Aorta (tissue), 5 donors: Measurements from ENCODE around the gene PAK3. TPM values are rescaled to one million over a fixed set of nuclear protein-coding genes. Genes with fewer than 3 reads are reported as not detected.

Experiments
- ATAC-seq: fragments of 200-7000 bp; cut with Tn5 transposase; one replicate; pipeline ENCODE4 v1.9.1; 2022; ENCODE audit warnings: moderate library complexity; ENCODE audit not compliant: low FRiP score
- DNase-seq, 2 donors: peaks; one replicate each; pipeline ENCODE4 v3.0.0-alpha.2; 2020
- H3K27ac ChIP-seq, 2 donors: one replicate each; pipeline ENCODE4 v1.5.1; 2013; ENCODE audit warnings: low read length in 2 of 2, mild to moderate bottlenecking in 2 of 2, moderate library complexity in 2 of 2, control low read depth in 1 of 2, inconsistent platforms in 1 of 2, low read depth in 1 of 2
- H3K27me3 ChIP-seq, 2 donors: one replicate each; pipeline ENCODE4 v1.6.1; 2013; ENCODE audit warnings: control low read depth in 1 of 2, low read length in 1 of 2, mild to moderate bottlenecking in 1 of 2, moderate library complexity in 1 of 2; ENCODE audit not compliant: insufficient read depth in 2 of 2, control insufficient read depth in 1 of 2
- H3K36me3 ChIP-seq, 2 donors: one replicate each; pipeline ENCODE4 v1.6.1; 2013; ENCODE audit warnings: control low read depth in 1 of 2, low read length in 1 of 2, mild to moderate bottlenecking in 1 of 2; ENCODE audit not compliant: insufficient read depth in 2 of 2, control insufficient read depth in 1 of 2
- H3K4me1 ChIP-seq, 2 donors: one replicate each; pipeline ENCODE4 v1.6.1; 2013; ENCODE audit warnings: low read length in 2 of 2, control low read depth in 1 of 2, mild to moderate bottlenecking in 1 of 2, moderate library complexity in 1 of 2; ENCODE audit not compliant: insufficient read depth in 2 of 2, control insufficient read depth in 1 of 2
- H3K4me3 ChIP-seq, 2 donors: one replicate each; pipeline ENCODE4 v1.5.1; 2013; ENCODE audit warnings: low read length in 2 of 2, control low read depth in 1 of 2, mild to moderate bottlenecking in 1 of 2
- H3K9me3 ChIP-seq: one replicate; pipeline ENCODE4 v1.6.1; 2013; ENCODE audit warnings: mild to moderate bottlenecking, low read length; ENCODE audit not compliant: control insufficient read depth
- WGBS, 2 donors: extraction: QIAGEN DNeasy Blood & Tissue Kit; methylation state at CpG; one replicate each; pipeline ENCODE4 v1.1.7; 2013; 5-methylcytosine and 5-hydroxymethylcytosine counted together
- intact Hi-C, 2 donors: fragments of 100-400 bp; cut with DNase I; formaldehyde crosslinking; loops; one replicate each; pipeline versions ENCODE4 v1.14.2 to v1.15.0; 2022
- polyA plus RNA-seq, 2 donors: library from polyadenylated mRNA; stranded (reverse); fragments of 200-250 nt; gene quantifications; one replicate each; pipeline ENCODE4 v1.2.3, GENCODE V29; 2013
- total RNA-seq, 2 donors: library from RNA; stranded (reverse); fragmentation: NEBNext Ultra II Directional; extraction: Animal tissue kit (Norgen Biotek cat#: 25700); gene quantifications; one replicate each; pipeline ENCODE4 v1.2.1, GENCODE V29; 2021
- donor health status: healthy with polysubstance abuse.
- donor health status: Bipolar disorder and iron deficiency.
- donor health status: DM: no; HTN: no; CAD: no.
- donor health status: DM: no; HTN: no; CAD: no.
- donor health status: DM: yes; HTN: yes; CAD: no.

PAK3 gene
- total and polyA plus RNA-seq, 4 donors, result 0.50 to 24.5 (median 7.7) TPM

GRCh38 chrX:111159232-111159631 is 63.2 kb downstream of the PAK3 start:
- no peak for DNase-seq
- H3K9me3 ChIP-seq, result no peaks in the 10 kb centered on the region
- H3K27me3 ChIP-seq, result no peaks in the 10 kb centered on the region
- H3K4me3 ChIP-seq, result no peak overlapping the region
- no peak overlapping the region for H3K27ac ChIP-seq
- intact Hi-C loops, result loop anchor here in 1 of 2 donors (5.0 kb wide), 1 partner anchor 93 kb away; no protein-coding TSS in a partner anchor
- WGBS, 2 donors, result 71 to 83% methylated on average over 3 of the region's 3 CpGs
- no peaks in the 10 kb centered on the region for H3K4me1 ChIP-seq
- ATAC-seq, result no peak
- no peaks in the 10 kb centered on the region for H3K36me3 ChIP-seq

- Histone ChIP-seq H3K4me1 (no peaks in the 10 kb centered on the region), H3K27me3 (no peaks in the 10 kb centered on the region), H3K4me3 (no peak overlapping the region), H3K27ac (no peak overlapping the region), H3K9me3 (no peaks in the 10 kb centered on the region), H3K36me3 (no peaks in the 10 kb centered on the region)
- intact Hi-C loops, result loop anchor here in 1 of 2 donors (10.0 kb wide), 1 partner anchor 80 kb away; no protein-coding TSS in a partner anchor
- WGBS, 2 donors, result 11 to 27% methylated on average over 3 of the region's 3 CpGs
- ATAC-seq (no peak), DNase-seq (no peak)
These were observed 68.7 kb downstream of the PAK3 start for GRCh38 chrX:111164728-111165127.

- intact Hi-C loops, result loop anchor here in 1 of 2 donors (10.0 kb wide), 1 partner anchor 79 kb away; no protein-coding TSS in a partner anchor
- no peak for ATAC-seq
These were observed 69.9 kb downstream of the PAK3 start for GRCh38 chrX:111165902-111166301.

GRCh38 chrX:111167334-111167733 is 71.3 kb downstream of the PAK3 start:
- WGBS, 2 donors, result 64 to 87% methylated on average over 3 of the region's 3 CpGs
- intact Hi-C loops, result loop anchor here in 1 of 2 donors (10.0 kb wide), 1 partner anchor 77 kb away; no protein-coding TSS in a partner anchor

More at GRCh38 chrX:111165902-111166301, 69.9 kb downstream of the PAK3 start:
- no peaks in the 10 kb centered on the region for H3K4me1 ChIP-seq
- 14 to 32% methylated on average over 1 of the region's 1 CpG for WGBS, 2 donors
- no peaks in the 10 kb centered on the region for H3K36me3 ChIP-seq
- H3K27me3 ChIP-seq, result no peaks in the 10 kb centered on the region
- no peak overlapping the region for H3K4me3 ChIP-seq
- DNase-seq, result no peak
- no peak overlapping the region for H3K27ac ChIP-seq
- H3K9me3 ChIP-seq, result no peaks in the 10 kb centered on the region

GRCh38 chrX:111168314-111168713 is 72.3 kb downstream of the PAK3 start:
- Histone ChIP-seq H3K27ac (no peak overlapping the region), H3K27me3 (no peaks in the 10 kb centered on the region), H3K4me1 (no peaks in the 10 kb centered on the region), H3K36me3 (no peaks in the 10 kb centered on the region), H3K9me3 (no peaks in the 10 kb centered on the region), H3K4me3 (no peak overlapping the region)
- 58 to 86% methylated on average over 2 of the region's 2 CpGs for WGBS, 2 donors
- intact Hi-C loops, result loop anchor here in 1 of 2 donors (10.0 kb wide), 1 partner anchor 76 kb away; no protein-coding TSS in a partner anchor
- ATAC-seq, result no peak
- no peak for DNase-seq

More at GRCh38 chrX:111167334-111167733, 71.3 kb downstream of the PAK3 start:
- Histone ChIP-seq H3K4me3 (no peak overlapping the region), H3K9me3 (no peaks in the 10 kb centered on the region), H3K27ac (no peak overlapping the region), H3K4me1 (no peaks in the 10 kb centered on the region), H3K27me3 (no peaks in the 10 kb centered on the region), H3K36me3 (no peaks in the 10 kb centered on the region)
- no peak for DNase-seq
- ATAC-seq, result no peak

GRCh38 chrX:111169141-111169540 is 73.2 kb downstream of the PAK3 start:
- no peaks in the 10 kb centered on the region for H3K4me1 ChIP-seq
- 83 to 88% methylated on average over 2 of the region's 2 CpGs for WGBS, 2 donors

GRCh38 chrX:111170017-111170416 is 74.0 kb downstream of the PAK3 start:
- no peak overlapping the region for H3K27ac ChIP-seq
- intact Hi-C loops, result no loop called here
- no peaks in the 10 kb centered on the region for H3K27me3 ChIP-seq
- WGBS, 2 donors, result 31 to 81% methylated on average over 1 of the region's 1 CpG
- no peak for DNase-seq
- H3K36me3 ChIP-seq, result no peaks in the 10 kb centered on the region
- H3K4me1 ChIP-seq, result no peaks in the 10 kb centered on the region
- H3K9me3 ChIP-seq, result no peaks in the 10 kb centered on the region
- H3K4me3 ChIP-seq, result no peak overlapping the region
- ATAC-seq, result no peak

More at GRCh38 chrX:111169141-111169540, 73.2 kb downstream of the PAK3 start:
- Histone ChIP-seq H3K27me3 (no peaks in the 10 kb centered on the region), H3K4me3 (no peak overlapping the region), H3K9me3 (no peaks in the 10 kb centered on the region), H3K36me3 (no peaks in the 10 kb centered on the region), H3K27ac (no peak overlapping the region)
- ATAC-seq (no peak), DNase-seq (no peak)
- intact Hi-C loops, result loop anchor here in 1 of 2 donors (10.0 kb wide), 1 partner anchor 76 kb away; no protein-coding TSS in a partner anchor

GRCh38 chrX:111180750-111181240 is 84.8 kb downstream of the PAK3 start:
- Histone ChIP-seq H3K36me3 (no peaks in the 10 kb centered on the region), H3K4me1 (no peaks in the 10 kb centered on the region), H3K27me3 (no peaks in the 10 kb centered on the region), H3K4me3 (no peak overlapping the region), H3K27ac (no peak overlapping the region), H3K9me3 (no peaks in the 10 kb centered on the region)
- intact Hi-C loops, result no loop called here
- no peak for ATAC-seq
- DNase-seq, result no peak
- 9 to 19% methylated on average over 2 of the region's 2 CpGs for WGBS, 2 donors

- Histone ChIP-seq H3K36me3 (no peaks in the 10 kb centered on the region), H3K27ac (no peak overlapping the region), H3K9me3 (no peaks in the 10 kb centered on the region), H3K4me1 (no peaks in the 10 kb centered on the region), H3K4me3 (no peak overlapping the region), H3K27me3 (no peaks in the 10 kb centered on the region)
- 52 to 78% methylated on average over 3 of the region's 3 CpGs for WGBS, 2 donors
- ATAC-seq (no peak), DNase-seq (no peak)
- intact Hi-C loops, result no loop called here
These were observed 86.0 kb downstream of the PAK3 start for GRCh38 chrX:111181951-111182350.
